Endothelial cell of umbilical vein (primary cell): ENCODE measurements around the gene HDAC4. TPM values are rescaled to one million over a fixed set of nuclear protein-coding genes. Genes with fewer than 3 reads are reported as not detected.

Experiments used
- BruUV-seq: library from RNA; stranded (reverse); fragments of 400-500 nt; replicated peaks from 2 replicates; lab custom pipeline; 2021; lab: Mats Ljungman, UMichigan
- CTCF ChIA-PET: fragments of 300-600, 350-600 bp; sonication (Branson Sonifier 250); formaldehyde crosslinking; loops from one replicate; lab custom pipeline; 2021; ENCODE audit warnings: antibody characterized with exemption, inconsistent platforms; lab: Charles Lee
- POLR2A ChIA-PET: fragments of 300-600, 350-600 bp; sonication (Branson Sonifier 250); formaldehyde crosslinking; loops from one replicate; lab custom pipeline; 2021; ENCODE audit warnings: antibody characterized with exemption, inconsistent platforms; lab: Charles Lee
- DNase-seq: peaks from one replicate; pipeline ENCODE4 v3.0.0-alpha.2; 2011; ENCODE audit warnings: low read depth, low spot score
- FAIRE-seq: peaks from 2 replicates; lab custom pipeline; 2011; peaks lifted over from hg19 to GRCh38; lab: Jason Lieb, UNC
- H2AFZ ChIP-seq: 2 replicates; pipeline ENCODE4 v1.6.0; 2012; ENCODE audit warnings: low read depth, low read length, control low read depth, inconsistent platforms
- H3K27ac ChIP-seq: 2 replicates; pipeline ENCODE4 v1.5.1; 2011; ENCODE audit warnings: low read depth, mild to moderate bottlenecking, control low read depth, low read length, moderate library complexity; ENCODE audit not compliant: insufficient read depth
- H3K27me3 ChIP-seq, 2 experiments: 2 replicates each; pipeline versions ENCODE4 v1.6.0 to v1.6.1; 2011; ENCODE audit warnings: low read length in 2 of 2, mixed read lengths in 1 of 2; ENCODE audit not compliant: control insufficient read depth in 2 of 2, insufficient read depth in 2 of 2
- H3K36me3 ChIP-seq, 2 experiments: 2 replicates in 1 of 2; 3 replicates in 1 of 2; pipeline ENCODE4 v1.5.1; 2011; ENCODE audit warnings: low read length in 2 of 2, mild to moderate bottlenecking in 1 of 2, moderate library complexity in 1 of 2; ENCODE audit not compliant: control insufficient read depth in 2 of 2, insufficient read depth in 2 of 2; ENCODE audit errors: extremely low read depth in 1 of 2
- H3K4me1 ChIP-seq: 3 replicates; pipeline ENCODE4 v1.5.1; 2011; ENCODE audit warnings: mild to moderate bottlenecking, low read length; ENCODE audit not compliant: control insufficient read depth, insufficient read depth; ENCODE audit errors: extremely low read depth
- H3K4me2 ChIP-seq: 2 replicates; pipeline ENCODE4 v1.6.1; 2011; ENCODE audit warnings: low read length, control low read depth, mixed read lengths; ENCODE audit not compliant: insufficient read depth
- H3K4me3 ChIP-seq, 3 experiments: fragments of 200-600 bp in 1 of 3; sonication (generic), shearing (Covaris generic) in 1 of 3; replicated peaks in 1 of 3; 2 replicates each; pipeline ENCODE4 v1.5.1; 2011 to 2016; ENCODE audit warnings: control low read depth in 3 of 3, low read length in 3 of 3, mild to moderate bottlenecking in 2 of 3, inconsistent platforms in 1 of 3, low read depth in 1 of 3, moderate library complexity in 1 of 3; ENCODE audit not compliant: insufficient read depth in 1 of 3
- H3K79me2 ChIP-seq: 2 replicates; pipeline ENCODE4 v1.6.0; 2012; ENCODE audit warnings: low read length, inconsistent platforms; ENCODE audit not compliant: control insufficient read depth, insufficient read depth
- H3K9ac ChIP-seq: replicated peaks from 2 replicates; pipeline ENCODE3; 2011; ENCODE audit warnings: low read length, control low read depth; ENCODE audit not compliant: insufficient read depth; ENCODE audit errors: extremely low read depth
- H3K9me1 ChIP-seq: replicated peaks from 3 replicates; pipeline ENCODE4 v1.6.0; 2011; ENCODE audit warnings: mild to moderate bottlenecking, low read length; ENCODE audit not compliant: control insufficient read depth, insufficient read depth; ENCODE audit errors: extremely low read depth
- H3K9me3 ChIP-seq: replicated peaks from 2 replicates; pipeline ENCODE4 v1.5.1; 2012; ENCODE audit warnings: low read length, inconsistent platforms; ENCODE audit not compliant: control insufficient read depth, insufficient read depth
- H4K20me1 ChIP-seq: replicated peaks from 2 replicates; pipeline ENCODE3; 2011; ENCODE audit warnings: mild to moderate bottlenecking, low read length; ENCODE audit not compliant: control insufficient read depth, insufficient read depth; ENCODE audit errors: extremely low read depth
- EZH2 ChIP-seq: IDR thresholded peaks from 2 replicates; pipeline ENCODE4 v1.6.1; 2012; ENCODE audit warnings: borderline replicate concordance, low read depth, mild to moderate bottlenecking, moderate library complexity, low read length, inconsistent platforms; ENCODE audit not compliant: severe bottlenecking
- FOS ChIP-seq: IDR thresholded peaks from 2 replicates; pipeline ENCODE4 v1.6.1; 2011; ENCODE audit warnings: mild to moderate bottlenecking, low read length, moderate library complexity, borderline replicate concordance; ENCODE audit not compliant: insufficient read depth
- GATA2 ChIP-seq: IDR thresholded peaks from 2 replicates; pipeline ENCODE4 v1.7.0; 2011; ENCODE audit warnings: low read depth, mild to moderate bottlenecking, moderate library complexity, mixed read lengths, low read length; ENCODE audit not compliant: insufficient read length, insufficient read depth
- JUN ChIP-seq: IDR thresholded peaks from 2 replicates; pipeline ENCODE4 v1.6.1; 2011; ENCODE audit warnings: borderline replicate concordance, low read depth; ENCODE audit not compliant: insufficient read length, insufficient read depth
- MYC ChIP-seq: IDR thresholded peaks from one replicate; pipeline ENCODE4 v1.6.1; 2011; ENCODE audit warnings: mild to moderate bottlenecking, low read depth, low read length
- POLR2A ChIP-seq: IDR thresholded peaks from 2 replicates; pipeline ENCODE4 v1.6.1; 2012; ENCODE audit warnings: low read depth, mild to moderate bottlenecking, control low read depth, low read length
- dilution Hi-C: fragments of 300-500 bp; cut with MboI; formaldehyde crosslinking; loops from one replicate; pipeline ENCODE4 v1.15.0; 2019; ENCODE audit warnings: low sequenced_read_pairs; ENCODE audit not compliant: extremely low pct_ligation_motif_present
- intact Hi-C: fragments of 100-400 bp; cut with micrococcal nuclease; formaldehyde crosslinking; loops from one replicate; pipeline ENCODE4 v1.10.0; 2022
- polyA plus RNA-seq, 4 experiments: library from polyadenylated mRNA; depleted of rRNA in 3 of 4; stranded (reverse) in 3 of 4; unstranded in 1 of 4; fragments of >200 nt; gene quantifications; 2 replicates each; pipeline versions ENCODE4 v1.2.1 to v1.2.3, GENCODE V29; 2011 to 2012; ENCODE audit warnings: missing spikeins in 1 of 4
- total RNA-seq: library from RNA; stranded (reverse); gene quantifications from 2 replicates; pipeline ENCODE4 v1.2.3, GENCODE V29; 2021
- TF ChIP-seq, protein P1 (sequence below): IDR thresholded peaks from 2 replicates; pipeline ENCODE4 v1.6.1; 2011; ENCODE audit not compliant: insufficient read depth, insufficient read length
- TF ChIP-seq, protein P2 (sequence below), 2 donors: IDR thresholded peaks; 1 replicate in 1 of 2; 2 replicates in 1 of 2; pipeline ENCODE4 v1.5.1; 2011; ENCODE audit warnings: low read length in 2 of 2, mild to moderate bottlenecking in 2 of 2, moderate library complexity in 2 of 2, control low read depth in 1 of 2, inconsistent platforms in 1 of 2, low read depth in 1 of 2; ENCODE audit not compliant: insufficient read depth in 1 of 2; ENCODE audit errors: extremely low read depth in 1 of 2

Gene HDAC4
- total and polyA plus RNA-seq, 2 donors (not counting 3 experiments of a cell fraction or from before 2014, with no cell fraction given), result 13.4 to 33.0 TPM

DNA sequence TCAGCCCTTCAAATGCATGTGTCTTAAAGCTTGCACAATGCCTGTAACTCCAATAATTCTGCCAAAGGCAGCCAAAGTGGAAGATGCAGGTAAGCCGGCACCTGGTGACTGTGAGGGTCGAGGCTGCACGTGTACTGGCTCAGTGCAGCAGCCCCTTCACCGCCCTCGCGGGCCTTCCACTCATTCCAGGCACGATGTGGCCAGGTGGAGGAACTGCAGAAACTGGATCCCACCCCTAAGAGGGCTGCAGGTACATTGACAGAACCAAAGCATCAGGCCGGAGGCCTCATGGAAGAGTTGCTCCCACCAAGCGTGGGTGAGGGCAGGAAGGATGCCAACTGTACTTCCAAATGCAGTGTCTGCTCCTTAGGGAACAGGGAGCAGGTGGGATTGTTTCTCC, 253.4 kb downstream of the HDAC4 start:
- Histone ChIP-seq H2AFZ (no peak overlapping the region), H3K79me2 (no peaks in the 10 kb centered on the region)
- POLR2A ChIA-PET, result no interaction called here

More for the DNA sequence above, 253.4 kb downstream of the HDAC4 start:
- Histone ChIP-seq H3K4me1 (no peaks in the 10 kb centered on the region), H3K9ac (no peak overlapping the region), H3K9me3 (no peaks in the 10 kb centered on the region), H3K27me3 (no peaks in the 10 kb centered on the region), H3K4me2 (no peak overlapping the region), H4K20me1 (no peaks in the 10 kb centered on the region), H3K4me3 (no peak overlapping the region), H3K36me3 (no peaks in the 10 kb centered on the region), H3K27ac (no peak overlapping the region), H3K9me1 (no peaks in the 10 kb centered on the region)
- TF ChIP-seq, protein P1, sequence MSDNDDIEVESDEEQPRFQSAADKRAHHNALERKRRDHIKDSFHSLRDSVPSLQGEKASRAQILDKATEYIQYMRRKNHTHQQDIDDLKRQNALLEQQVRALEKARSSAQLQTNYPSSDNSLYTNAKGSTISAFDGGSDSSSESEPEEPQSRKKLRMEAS, result no peak
- TF ChIP-seq EZH2, result no peak
- no peak for TF ChIP-seq FOS
- no peak for TF ChIP-seq MYC
- no peak for TF ChIP-seq JUN
- TF ChIP-seq POLR2A, result no peak
- TF ChIP-seq, protein P2, sequence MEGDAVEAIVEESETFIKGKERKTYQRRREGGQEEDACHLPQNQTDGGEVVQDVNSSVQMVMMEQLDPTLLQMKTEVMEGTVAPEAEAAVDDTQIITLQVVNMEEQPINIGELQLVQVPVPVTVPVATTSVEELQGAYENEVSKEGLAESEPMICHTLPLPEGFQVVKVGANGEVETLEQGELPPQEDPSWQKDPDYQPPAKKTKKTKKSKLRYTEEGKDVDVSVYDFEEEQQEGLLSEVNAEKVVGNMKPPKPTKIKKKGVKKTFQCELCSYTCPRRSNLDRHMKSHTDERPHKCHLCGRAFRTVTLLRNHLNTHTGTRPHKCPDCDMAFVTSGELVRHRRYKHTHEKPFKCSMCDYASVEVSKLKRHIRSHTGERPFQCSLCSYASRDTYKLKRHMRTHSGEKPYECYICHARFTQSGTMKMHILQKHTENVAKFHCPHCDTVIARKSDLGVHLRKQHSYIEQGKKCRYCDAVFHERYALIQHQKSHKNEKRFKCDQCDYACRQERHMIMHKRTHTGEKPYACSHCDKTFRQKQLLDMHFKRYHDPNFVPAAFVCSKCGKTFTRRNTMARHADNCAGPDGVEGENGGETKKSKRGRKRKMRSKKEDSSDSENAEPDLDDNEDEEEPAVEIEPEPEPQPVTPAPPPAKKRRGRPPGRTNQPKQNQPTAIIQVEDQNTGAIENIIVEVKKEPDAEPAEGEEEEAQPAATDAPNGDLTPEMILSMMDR (IDR thresholded peaks at IDR 0.05; ENCODE audit: extremely low read depth in 1 of 2, insufficient read depth in 1 of 2, low read depth in 1 of 2, low read length in 2 of 2), result no peak
- TF ChIP-seq GATA2, result no peak
- intact Hi-C loops (no loop called here), dilution Hi-C loops (no loop called here)
- CTCF ChIA-PET, result no interaction called here
- FAIRE-seq (no peak), DNase-seq (no peak)
- BruUV-seq, result no TSS peak
